HG03521 (cell line): ENCODE measurements around the gene DTNBP1.

Experiments
- ATAC-seq: cut with Tn5 transposase; IDR thresholded peaks from one replicate; pipeline ENCODE4 v1.9.1; 2021; ENCODE audit warnings: mild to moderate bottlenecking, moderate library complexity; ENCODE audit not compliant: unreplicated experiment

DTNBP1 gene

DNA sequence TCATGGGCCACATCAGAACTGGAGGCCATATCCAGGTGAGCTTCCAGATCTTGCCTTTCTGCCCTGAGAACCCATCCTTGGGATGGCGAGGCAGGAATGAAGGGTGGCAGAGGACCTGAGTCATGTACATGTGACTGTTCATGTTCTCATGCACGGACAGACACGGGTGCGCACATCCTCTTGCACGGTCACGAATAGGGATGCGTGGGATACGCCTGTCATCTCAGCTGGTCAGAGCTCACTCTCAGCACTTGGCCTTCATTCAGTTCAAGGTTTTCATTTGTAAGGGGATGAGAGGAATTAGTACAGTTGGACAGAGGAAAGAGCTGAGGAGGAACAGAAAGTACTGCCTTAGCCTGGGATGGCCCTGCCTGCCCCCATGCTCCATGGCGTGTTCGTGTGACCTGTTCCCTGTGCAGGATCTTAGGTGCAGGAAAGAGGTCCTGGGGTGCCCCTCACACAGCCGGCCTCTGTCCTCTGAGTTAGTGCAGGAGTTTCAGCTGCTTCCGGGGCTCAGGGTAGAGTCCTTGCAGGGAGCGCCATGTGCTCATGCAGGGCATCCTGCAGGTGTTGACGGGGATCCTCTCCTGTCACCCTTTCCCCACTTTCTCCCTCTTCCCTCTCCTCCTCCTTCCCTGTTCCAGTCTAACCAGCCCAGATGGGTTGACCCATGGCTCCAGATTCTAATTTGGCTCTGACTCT, 173.4 kb downstream of the DTNBP1 start:
- no peak for ATAC-seq

DNA sequence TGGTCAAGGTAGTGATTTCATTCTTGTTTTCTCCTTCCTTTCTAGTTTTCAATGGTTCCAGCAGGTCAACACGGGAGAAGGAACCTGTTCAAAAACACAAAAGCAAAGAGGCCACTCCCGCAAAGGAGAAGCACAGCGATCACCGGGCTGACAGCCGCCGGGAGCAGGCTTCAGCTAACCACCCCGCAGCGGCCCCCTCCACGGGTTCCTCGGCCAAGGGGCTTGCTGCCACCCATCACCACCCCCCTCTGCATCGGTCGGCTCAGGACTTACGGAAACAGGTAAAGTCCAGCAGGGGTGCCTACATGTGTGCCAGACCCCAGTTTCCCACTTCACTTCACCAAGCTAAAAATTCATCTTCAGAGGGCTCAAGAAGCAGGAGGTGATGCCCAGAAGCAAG, 175.6 kb downstream of the DTNBP1 start:
- ATAC-seq = no peak

DNA sequence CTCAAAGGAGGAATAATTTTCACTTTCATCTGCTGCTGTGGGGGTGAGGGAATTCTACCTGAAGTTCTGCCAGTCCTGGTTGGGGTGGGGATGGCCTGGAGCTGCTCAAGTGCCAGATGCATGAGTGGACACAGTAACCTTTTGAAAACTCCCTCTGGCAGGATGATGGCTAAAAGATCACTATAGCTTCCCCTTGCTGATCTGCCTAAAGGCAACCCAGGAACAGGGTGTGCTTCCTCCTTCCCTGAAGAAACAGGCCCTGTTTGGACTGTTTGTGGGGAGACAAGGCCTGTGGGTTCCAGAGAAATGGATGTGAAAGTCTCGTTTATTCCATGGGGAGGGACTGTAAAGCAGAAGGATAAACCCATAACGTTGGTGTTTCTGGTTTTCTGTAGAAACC, 176.9 kb downstream of the DTNBP1 start:
- ATAC-seq = no peak

DNA sequence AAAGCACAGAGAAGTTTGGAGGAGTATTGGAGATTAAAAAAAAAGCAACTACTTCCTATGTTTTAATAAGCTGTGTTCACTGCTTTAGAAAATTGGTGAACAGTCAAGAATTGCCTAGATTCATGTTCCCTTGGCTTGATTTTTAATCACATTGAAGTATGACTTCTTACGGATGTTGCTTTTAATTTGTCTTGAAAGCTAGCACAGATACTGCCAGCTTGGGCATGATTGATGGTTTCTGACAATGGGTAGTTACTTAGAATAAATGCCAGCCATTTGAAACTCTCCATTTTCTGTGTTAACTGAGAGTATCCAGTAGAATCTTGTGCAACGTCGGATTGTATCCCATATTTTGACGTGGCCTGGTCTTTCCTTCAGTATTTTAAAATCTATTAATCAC, 178.0 kb downstream of the DTNBP1 start:
- no peak for ATAC-seq

DNA sequence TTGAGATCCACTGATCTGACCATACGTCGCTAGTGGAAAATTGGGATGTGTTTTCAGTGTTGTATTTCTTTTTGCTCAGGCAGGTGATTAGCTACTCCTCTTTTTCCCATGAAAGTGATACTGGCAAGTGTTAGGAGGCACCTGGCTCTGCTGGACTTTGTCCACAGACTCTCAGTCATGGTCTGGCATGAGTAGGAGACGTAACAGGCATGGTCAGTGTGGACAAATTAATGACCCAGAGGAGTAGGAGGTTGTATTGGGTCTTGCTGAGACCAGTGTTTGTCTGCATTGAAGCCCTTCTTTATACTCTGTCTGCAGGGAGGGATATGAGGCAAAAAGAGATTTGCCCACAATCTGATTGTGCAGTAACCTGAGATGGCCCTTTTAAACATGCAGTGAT, 178.7 kb downstream of the DTNBP1 start:
- ATAC-seq = no peak

DNA sequence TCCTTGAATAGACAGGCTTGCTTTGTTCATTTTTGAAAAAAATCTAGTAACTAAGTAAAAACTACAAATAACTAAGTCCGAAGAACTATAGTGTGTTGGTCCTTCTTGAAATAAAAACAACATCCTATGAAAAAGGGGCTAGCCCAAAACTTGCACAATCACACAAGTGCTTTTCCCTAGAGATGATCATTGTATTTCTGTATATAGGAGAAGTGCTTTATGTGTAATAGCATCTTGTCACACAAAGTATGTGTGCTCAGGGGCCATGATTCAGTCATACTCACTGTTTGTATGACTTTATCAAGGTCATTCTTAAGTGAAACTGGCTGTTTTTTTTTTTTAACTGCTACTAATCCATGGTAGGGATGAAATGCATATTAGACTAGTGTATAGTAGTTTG, 179.8 kb downstream of the DTNBP1 start:
- ATAC-seq = no peak

DNA sequence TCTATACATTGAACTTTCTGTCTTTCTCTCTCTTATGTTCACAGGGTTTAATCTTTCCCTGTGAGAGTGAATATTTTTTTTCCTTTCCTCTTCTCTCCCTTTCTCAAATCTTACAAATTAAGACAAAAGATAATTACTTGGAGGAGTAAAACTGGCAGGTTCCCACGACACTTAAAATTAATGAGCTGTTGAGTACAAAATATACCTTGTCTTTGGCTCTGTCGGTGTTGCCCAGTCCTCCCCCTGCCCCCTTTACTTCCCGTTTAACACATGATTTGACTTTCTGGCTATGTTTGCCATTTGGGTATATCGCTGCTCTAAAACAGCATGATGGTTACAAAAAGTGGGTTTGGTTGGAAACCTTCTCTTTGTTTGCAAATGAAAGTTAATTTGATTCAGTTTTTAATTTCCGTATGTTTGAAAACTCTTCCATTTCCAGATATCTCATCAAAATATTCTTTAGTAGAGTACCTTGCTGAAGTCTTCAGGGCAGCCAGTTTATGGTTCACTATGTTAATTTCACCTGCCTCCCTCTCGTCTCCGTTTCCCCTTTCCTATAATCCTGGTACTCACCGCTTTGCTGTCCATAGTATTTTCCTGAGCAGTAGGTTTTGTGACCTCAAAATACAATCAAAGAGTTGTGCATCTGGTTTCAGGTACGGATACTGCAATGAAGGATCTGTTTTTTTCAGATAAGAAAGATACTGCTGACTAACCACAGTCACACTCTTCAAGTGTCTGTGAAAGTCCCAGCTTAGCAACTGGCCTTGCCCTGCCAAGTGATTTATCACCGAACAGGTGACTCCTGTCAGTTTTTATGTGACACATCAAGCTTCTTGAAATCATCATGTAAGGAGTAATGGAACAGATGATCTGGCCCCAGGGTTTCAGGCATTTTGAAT, 181.2 kb downstream of the DTNBP1 start:
- no peak for ATAC-seq

DNA sequence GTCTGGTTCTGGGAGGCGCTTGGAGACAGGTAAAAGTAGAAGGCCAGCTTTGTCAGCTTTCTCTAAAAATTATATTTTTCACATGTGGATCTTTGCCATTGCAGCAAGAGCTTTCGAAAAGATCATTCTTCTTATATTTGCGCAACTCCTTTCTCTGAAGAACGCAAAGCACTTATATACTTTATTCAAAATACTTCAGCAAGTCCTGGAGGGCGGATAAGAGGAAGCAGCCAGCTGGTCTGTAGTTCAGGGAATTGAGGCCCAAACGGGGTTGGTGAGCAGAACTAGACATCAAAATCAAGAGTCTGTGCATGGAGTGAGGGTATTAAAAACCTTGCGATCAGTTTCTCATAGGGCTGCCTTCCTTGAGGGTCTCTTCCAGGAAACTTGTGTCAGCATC, 182.3 kb downstream of the DTNBP1 start:
- ATAC-seq = no peak

DNA sequence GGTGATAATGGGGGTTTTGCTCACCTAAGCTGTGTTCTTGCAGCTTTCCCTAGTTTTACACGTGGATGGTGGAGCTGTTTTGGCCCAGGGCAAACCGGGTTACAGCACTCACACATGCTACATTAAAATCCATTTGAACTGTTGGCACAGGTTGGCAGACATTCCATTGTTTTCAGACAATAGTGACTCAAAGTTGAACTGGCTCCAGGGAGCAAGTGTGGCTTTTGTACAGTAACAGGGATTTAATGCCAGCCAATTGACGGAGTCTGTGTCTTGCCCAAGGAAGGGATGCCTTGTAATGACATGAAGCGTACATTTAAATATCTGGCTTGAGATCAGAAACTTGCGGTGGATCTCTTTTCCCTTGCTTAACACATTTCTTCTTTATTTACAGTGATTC, 183.1 kb downstream of the DTNBP1 start:
- no peak for ATAC-seq

DNA sequence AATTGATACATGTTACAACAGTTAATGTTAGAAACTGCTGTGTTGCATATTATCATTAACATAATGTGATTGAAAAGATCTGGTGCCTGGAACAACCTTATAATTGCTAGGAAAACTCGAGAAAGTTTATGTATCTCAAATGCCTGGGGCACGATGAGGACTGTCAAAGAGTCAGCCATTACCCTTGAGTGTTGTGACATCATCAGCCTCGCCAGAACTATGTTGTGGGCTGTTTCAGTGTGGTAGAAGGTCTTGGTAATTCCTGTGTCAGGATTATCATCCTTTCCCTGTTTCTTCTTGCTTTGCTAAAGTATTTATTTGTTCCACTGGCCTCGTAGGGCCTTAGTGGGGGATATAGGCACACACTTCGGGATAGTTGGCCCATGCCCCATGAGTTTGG, 185.1 kb downstream of the DTNBP1 start:
- ATAC-seq = no peak

DNA sequence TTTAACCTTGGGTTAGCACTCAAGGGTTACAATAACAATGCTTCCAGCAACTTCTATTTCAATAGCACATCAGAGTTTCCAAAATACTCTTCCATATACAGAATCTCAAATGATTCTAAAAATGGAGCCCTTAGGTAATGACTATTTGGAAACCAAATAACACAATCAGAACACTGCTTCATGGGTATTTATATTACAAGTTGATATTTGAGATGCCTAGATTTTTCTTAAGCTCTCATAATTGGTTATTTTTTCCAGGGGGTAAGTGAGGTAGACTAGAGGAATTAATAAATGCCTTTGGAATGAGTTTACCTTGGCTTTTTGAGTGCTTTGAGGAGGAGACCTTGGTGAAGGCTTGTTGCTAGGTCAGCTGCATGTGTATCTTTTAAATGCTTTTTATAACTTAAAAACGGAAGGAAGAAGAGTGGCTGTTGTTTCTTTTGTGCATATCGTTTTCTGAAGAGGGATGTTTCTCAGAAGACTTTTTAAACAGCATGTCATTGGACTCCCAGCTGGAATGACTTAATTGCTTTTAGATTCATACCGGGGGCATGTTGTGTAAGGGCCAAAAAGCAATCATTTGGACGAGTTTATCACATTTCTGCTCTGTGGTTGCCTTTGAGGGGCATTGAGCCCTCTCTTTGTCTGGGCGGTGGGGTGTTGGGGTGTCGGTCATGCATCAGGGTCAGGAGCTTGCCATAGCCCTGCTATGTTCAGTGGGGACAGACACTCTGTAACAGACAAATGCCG, 186.0 kb downstream of the DTNBP1 start:
- ATAC-seq = no peak

DNA sequence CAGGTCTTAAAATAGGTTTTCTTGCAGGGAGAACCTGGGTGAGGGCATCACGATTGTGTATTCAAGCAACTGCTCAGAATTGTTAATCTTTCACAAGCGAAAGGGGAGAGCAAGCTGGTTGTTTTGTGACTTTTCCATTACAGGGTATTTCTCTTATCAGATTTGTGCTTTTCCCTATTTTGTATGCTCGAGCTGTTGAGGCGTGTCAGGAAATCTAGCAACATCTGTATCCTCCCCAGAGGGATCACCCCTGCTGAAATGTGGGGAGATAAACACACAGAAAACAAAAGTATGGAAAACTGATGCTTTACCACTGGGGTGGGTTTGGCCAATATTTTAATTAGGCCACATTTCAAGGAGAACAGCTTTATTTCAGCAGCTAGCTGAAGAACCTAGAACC, 187.0 kb downstream of the DTNBP1 start:
- ATAC-seq = no peak

DNA sequence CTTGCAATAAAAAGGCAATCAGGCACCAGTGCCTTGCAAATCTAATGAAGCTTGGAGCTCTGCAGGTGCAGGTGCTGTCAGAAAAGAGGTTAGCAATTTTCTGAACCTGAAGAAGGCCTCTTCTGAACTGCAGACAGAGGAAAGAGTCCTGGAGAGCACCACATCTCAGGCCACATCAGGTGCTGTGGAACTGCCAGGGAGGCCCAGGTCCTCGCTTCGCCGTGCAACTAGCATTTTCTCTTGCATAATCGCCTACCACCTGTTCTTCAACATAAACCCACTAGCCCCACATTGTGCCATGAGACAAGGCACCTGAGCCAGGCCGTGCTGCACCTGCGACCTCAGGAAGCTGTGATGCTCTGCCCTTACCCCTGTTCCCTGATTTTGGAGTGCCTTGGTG, 187.6 kb downstream of the DTNBP1 start:
- no peak for ATAC-seq

DNA sequence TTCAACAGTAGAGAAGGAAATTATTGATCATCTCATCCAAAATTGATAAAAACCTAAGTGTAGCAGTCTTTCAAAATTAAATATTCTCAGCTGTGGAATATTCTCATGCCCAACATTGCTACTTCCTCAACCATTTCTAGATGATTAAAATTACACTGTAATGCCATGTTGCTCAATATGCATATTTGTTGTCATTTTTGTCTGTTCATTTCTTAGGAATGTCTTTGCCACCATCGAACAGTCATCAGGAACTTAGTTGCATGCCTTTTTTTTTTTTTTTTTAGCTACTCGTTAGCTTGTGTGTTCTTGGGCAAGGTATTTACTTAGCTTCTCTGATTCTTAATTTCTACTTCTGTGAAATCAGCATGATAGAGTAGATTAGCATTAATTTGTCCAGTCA, 188.6 kb downstream of the DTNBP1 start:
- ATAC-seq = no peak

DNA sequence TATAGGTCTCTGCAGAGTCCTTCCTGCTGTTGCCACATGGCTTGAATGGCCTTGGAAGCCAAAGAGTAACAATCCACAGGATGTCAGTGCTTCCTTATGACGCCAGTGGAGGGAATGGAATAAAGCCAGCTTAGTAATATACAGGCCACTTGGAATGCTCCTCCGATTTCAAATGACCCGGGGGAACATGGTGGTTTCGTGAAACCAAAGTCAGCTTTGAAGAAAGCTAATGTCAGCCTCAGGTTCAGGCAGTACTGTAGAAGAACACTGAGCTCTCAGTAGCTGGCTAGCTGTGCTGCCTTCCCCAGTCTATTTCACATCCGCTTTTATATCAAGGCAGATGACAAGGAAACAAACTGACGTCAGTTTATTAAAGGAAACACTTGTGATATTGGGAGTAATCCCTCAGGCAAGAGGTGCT, 189.1 kb downstream of the DTNBP1 start:
- no peak for ATAC-seq

DNA sequence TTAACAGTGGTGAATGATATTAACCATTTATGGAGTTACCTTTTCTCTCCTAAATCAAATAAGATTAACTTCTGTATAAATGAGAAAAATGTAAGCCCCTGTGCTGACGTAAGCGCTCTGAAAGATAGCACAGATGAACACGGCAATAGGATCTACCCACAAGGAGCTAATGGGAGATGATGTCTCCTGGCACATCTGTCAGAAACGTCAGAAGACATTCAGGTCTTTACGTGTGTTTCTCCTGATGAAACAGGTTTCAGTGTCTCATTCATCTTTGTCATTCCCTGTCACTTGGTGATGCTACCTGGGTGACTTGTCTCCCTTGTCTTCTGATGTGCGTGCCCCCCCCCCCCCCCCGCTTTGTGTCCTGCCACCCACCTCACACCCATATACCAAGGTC, 189.7 kb downstream of the DTNBP1 start:
- ATAC-seq = no peak
